Nephron (organoid): Measurements from ENCODE around the gene PCA3.
A peak's percentile ranks its signal among the peaks of the same experiment; 100 is the strongest.

ENCODE experiments used
- H3K27ac Mint-ChIP-seq, 3 experiments: 2 replicates each; pipeline ENCODE4 v1.8.0; 2020; ENCODE audit warnings: mixed read lengths in 3 of 3, mild to moderate bottlenecking in 2 of 3, moderate library complexity in 1 of 3
- H3K27me3 Mint-ChIP-seq: 2 replicates; pipeline ENCODE4 v1.8.0; 2021; ENCODE audit warnings: low read depth, mild to moderate bottlenecking, moderate library complexity, mixed read lengths
- H3K36me3 Mint-ChIP-seq: 2 replicates; pipeline ENCODE4 v1.8.0; 2020; ENCODE audit warnings: low read depth, mixed read lengths
- H3K4me1 Mint-ChIP-seq: 2 replicates; pipeline ENCODE4 v1.8.0; 2020; ENCODE audit warnings: mixed read lengths
- H3K4me3 Mint-ChIP-seq, 3 experiments: 2 replicates each; pipeline ENCODE4 v1.8.0; 2020; ENCODE audit warnings: mild to moderate bottlenecking in 3 of 3, mixed read lengths in 3 of 3, moderate library complexity in 2 of 3
- H3K9me3 Mint-ChIP-seq: 2 replicates; pipeline ENCODE4 v1.8.0; 2020; ENCODE audit warnings: mixed read lengths
- CTCF ChIP-seq, 3 experiments: fragments of 200-600 bp; sonication (generic); IDR thresholded peaks; one replicate each; pipeline ENCODE4 v1.5.0; 2021; ENCODE audit warnings: antibody characterized with exemption in 3 of 3; ENCODE audit not compliant: unreplicated experiment in 3 of 3

The PCA3 gene

GRCh38 chr9:76725011-76725546, 39.2 kb upstream of the PCA3 start:
- no peaks in the 10 kb centered on the region for H3K36me3 Mint-ChIP-seq

GRCh38 chr9:76725885-76726284, 38.4 kb upstream of the PCA3 start:
- H3K27ac Mint-ChIP-seq, result no peak overlapping the region
- no peaks in the 10 kb centered on the region for H3K9me3 Mint-ChIP-seq
- H3K36me3 Mint-ChIP-seq, result no peaks in the 10 kb centered on the region
- peaks cover 31% of the 10 kb centered on the region for H3K4me1 Mint-ChIP-seq
- peaks cover 3% of the 10 kb centered on the region for H3K27me3 Mint-ChIP-seq
- H3K4me3 Mint-ChIP-seq, result no peak overlapping the region
- no peak for TF ChIP-seq CTCF (IDR thresholded peaks at IDR 0.05; ENCODE audit: unreplicated experiment in 3 of 3)

More at GRCh38 chr9:76725011-76725546, 39.2 kb upstream of the PCA3 start:
- Mint-ChIP-seq H3K27ac (no peak overlapping the region), H3K9me3 (no peaks in the 10 kb centered on the region), H3K4me3 (no peak overlapping the region), H3K4me1 (peaks cover 28% of the 10 kb centered on the region), H3K27me3 (peaks cover 3% of the 10 kb centered on the region)
- TF ChIP-seq CTCF (IDR thresholded peaks at IDR 0.05; ENCODE audit: unreplicated experiment in 3 of 3), result no peak

DNA sequence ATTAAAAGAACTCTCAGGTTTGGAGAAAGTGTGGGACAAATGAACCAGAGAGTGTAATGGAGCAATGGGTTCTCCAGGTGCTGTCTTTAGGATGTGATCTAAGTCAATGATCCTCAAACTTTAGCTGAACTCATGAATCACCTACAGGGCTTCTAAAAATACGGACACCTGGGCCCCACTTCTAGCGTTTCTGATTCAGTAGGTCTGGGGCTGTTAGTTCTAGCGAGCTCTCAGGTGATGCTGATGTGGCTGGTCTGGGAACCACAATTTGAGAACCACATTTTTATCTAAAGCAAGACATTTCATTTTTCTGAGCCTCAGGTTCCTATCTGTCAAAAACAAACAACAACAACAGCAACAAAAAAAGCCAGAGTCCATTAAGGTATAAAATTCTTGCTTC, 35.1 kb upstream of the PCA3 start:
- no peak overlapping the region for H3K27ac Mint-ChIP-seq
- TF ChIP-seq CTCF (IDR thresholded peaks at IDR 0.05; ENCODE audit: unreplicated experiment in 3 of 3), result no peak
- H3K4me3 Mint-ChIP-seq, result no peak overlapping the region
- peaks cover 3% of the 10 kb centered on the region for H3K27me3 Mint-ChIP-seq
- H3K36me3 Mint-ChIP-seq, result no peaks in the 10 kb centered on the region
- H3K4me1 Mint-ChIP-seq, result peaks cover 44% of the 10 kb centered on the region
- H3K9me3 Mint-ChIP-seq, result no peaks in the 10 kb centered on the region

DNA sequence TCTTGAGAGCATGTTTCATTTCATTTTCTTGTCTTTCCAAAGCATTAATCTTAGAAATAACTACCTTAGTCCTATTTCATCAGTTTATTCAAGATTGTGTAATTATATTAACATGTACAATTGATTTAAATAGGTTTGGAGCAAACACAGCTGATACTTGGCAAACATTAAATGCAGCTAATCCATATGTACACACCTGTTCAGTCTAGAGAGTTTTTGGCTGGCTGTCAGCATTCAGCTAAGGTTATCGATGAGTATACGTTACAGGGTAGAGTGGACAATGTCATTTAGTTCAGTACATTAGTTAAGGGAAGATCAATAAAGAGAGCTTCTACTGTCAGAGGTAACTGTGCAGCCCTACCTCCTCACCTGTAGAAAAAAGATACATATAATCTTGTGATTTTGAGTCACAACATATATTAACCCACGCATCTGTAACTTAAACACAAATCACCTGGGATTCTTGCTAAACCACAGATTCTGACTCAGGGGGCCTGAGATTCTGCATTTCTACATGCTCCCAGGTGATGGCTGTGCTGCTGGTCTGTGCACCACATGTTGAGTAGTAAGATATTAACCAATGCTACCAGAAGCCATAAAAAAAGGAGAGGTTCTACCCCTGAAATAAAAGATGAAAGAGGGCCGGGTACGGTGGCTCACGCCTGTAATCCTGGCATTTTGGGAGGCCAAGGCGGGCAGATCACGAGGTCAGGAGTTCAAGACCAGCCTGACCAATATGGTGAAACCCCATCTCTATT, 34.1 kb upstream of the PCA3 start:
- peaks cover 5% of the 10 kb centered on the region for H3K27me3 Mint-ChIP-seq
- no peaks in the 10 kb centered on the region for H3K9me3 Mint-ChIP-seq
- no peak overlapping the region for H3K4me3 Mint-ChIP-seq
- H3K27ac Mint-ChIP-seq, result peak overlapping the region in 1 of 3 experiments; percentile 10
- TF ChIP-seq CTCF (IDR thresholded peaks at IDR 0.05; ENCODE audit: unreplicated experiment in 3 of 3), result no peak
- no peaks in the 10 kb centered on the region for H3K36me3 Mint-ChIP-seq
- H3K4me1 Mint-ChIP-seq, result peaks cover 41% of the 10 kb centered on the region

- Mint-ChIP-seq H3K4me1 (peaks cover 35% of the 10 kb centered on the region), H3K4me3 (no peak overlapping the region), H3K36me3 (no peaks in the 10 kb centered on the region), H3K9me3 (no peaks in the 10 kb centered on the region), H3K27me3 (peaks cover 5% of the 10 kb centered on the region), H3K27ac (peak overlapping the region in 1 of 3 experiments; percentile 38)
- no peak for TF ChIP-seq CTCF (IDR thresholded peaks at IDR 0.05; ENCODE audit: unreplicated experiment in 3 of 3)
Measured at GRCh38 chr9:76730801-76731200, 33.4 kb upstream of the PCA3 start.
